ENCODE data around the gene WDR12. TPM values are rescaled to one million over a fixed set of nuclear protein-coding genes. Genes with fewer than 3 reads are reported as not detected.
"Not testable (repeated sequence)": the region's sequence is repeated elsewhere in the genome, so short reads cannot be mapped to it uniquely, and the experiment has no call there.

Gene WDR12
- 10 to 100 TPM; 76.4 to 90.2 TPM for total RNA-seq

- peaks cover 15 to 21% of the 10 kb centered on the region in 2 donors for H3K4me1 Mint-ChIP-seq (ENCODE audit: low read depth in 2 of 2)
- no peaks in the 10 kb centered on the region for H3K9me3 Mint-ChIP-seq
- peak within 1 kb of the TSS; percentile 98 for H3K4me3 Mint-ChIP-seq
- ATAC-seq (peak; percentile 93 to 96), DNase-seq (ENCODE audit: low spot score) (peak; percentile 91)
- H3K27me3 Mint-ChIP-seq = no peaks in the 10 kb centered on the region
- H3K27ac Mint-ChIP-seq = peak within 1 kb of the TSS; percentile 96 to 98
- no peaks in the 10 kb centered on the region for H3K36me3 Mint-ChIP-seq
These were observed at the start of gene WDR12, which contains the start of gene CARF for GRCh38 chr2:202911512-202912341. TSS of gene WDR12 (minus strand) at chr2:202911673. CDS start at chr2:202911476, 197 bp downstream. TSS of gene CARF (plus strand) at chr2:202912275. CDS start at chr2:202941903, 29,628 bp downstream.

- no peak for ATAC-seq
- no peaks in the 10 kb centered on the region for H3K36me3 Mint-ChIP-seq
These were observed 49.1 kb upstream of the WDR12 start for GRCh38 chr2:202960524-202960923.

GRCh38 chr2:202950592-202950991, 39.1 kb upstream of the WDR12 start:
- Mint-ChIP-seq H3K4me3 (no peak overlapping the region), H3K4me1 (ENCODE audit: low read depth in 2 of 2) (peaks cover 0 to 2% of the 10 kb centered on the region in 2 donors), H3K9me3 (peaks cover under 1% of the 10 kb centered on the region), H3K27ac (no peak overlapping the region), H3K36me3 (peaks cover 27% of the 10 kb centered on the region), H3K27me3 (no peaks in the 10 kb centered on the region)
- DNase-seq (ENCODE audit: low spot score) (no peak), ATAC-seq (peak in 1 of 2 donors; percentile 43)

More at GRCh38 chr2:202960524-202960923, 49.1 kb upstream of the WDR12 start:
- no peaks in the 10 kb centered on the region for H3K27me3 Mint-ChIP-seq
- no peak overlapping the region for H3K27ac Mint-ChIP-seq
- H3K9me3 Mint-ChIP-seq = no peaks in the 10 kb centered on the region
- peaks cover 4 to 6% of the 10 kb centered on the region in 2 donors for H3K4me1 Mint-ChIP-seq (ENCODE audit: low read depth in 2 of 2)
- H3K4me3 Mint-ChIP-seq = no peak overlapping the region
- no peak for DNase-seq (ENCODE audit: low spot score)

GRCh38 chr2:202949333-202949732, 37.9 kb upstream of the WDR12 start:
- ATAC-seq; DNase-seq (ENCODE audit: low spot score); H3K9me3 Mint-ChIP-seq; H3K4me3 Mint-ChIP-seq; H3K27ac Mint-ChIP-seq; H3K27me3 Mint-ChIP-seq; H3K4me1 Mint-ChIP-seq (ENCODE audit: low read depth in 2 of 2): not testable (repeated sequence)
- H3K36me3 Mint-ChIP-seq = peaks cover 33% of the 10 kb centered on the region

GRCh38 chr2:202945497-202945896, 34.0 kb upstream of the WDR12 start:
- peaks cover 33% of the 10 kb centered on the region for H3K36me3 Mint-ChIP-seq
- H3K9me3 Mint-ChIP-seq = peaks cover 4% of the 10 kb centered on the region
- peaks cover 0 to under 1% of the 10 kb centered on the region in 2 donors for H3K4me1 Mint-ChIP-seq (ENCODE audit: low read depth in 2 of 2)

GRCh38 chr2:202944816-202945215, 33.3 kb upstream of the WDR12 start:
- Mint-ChIP-seq H3K27ac (no peak overlapping the region), H3K9me3 (peaks cover 4% of the 10 kb centered on the region), H3K36me3 (peaks cover 33% of the 10 kb centered on the region), H3K4me3 (no peak overlapping the region), H3K27me3 (no peaks in the 10 kb centered on the region), H3K4me1 (ENCODE audit: low read depth in 2 of 2) (no peaks in the 10 kb centered on the region)
- DNase-seq (ENCODE audit: low spot score) (no peak), ATAC-seq (no peak)

More at GRCh38 chr2:202945497-202945896, 34.0 kb upstream of the WDR12 start:
- no peak overlapping the region for H3K27ac Mint-ChIP-seq
- ATAC-seq = no peak
- no peaks in the 10 kb centered on the region for H3K27me3 Mint-ChIP-seq
- no peak for DNase-seq (ENCODE audit: low spot score)
- no peak overlapping the region for H3K4me3 Mint-ChIP-seq

- peaks cover 33% of the 10 kb centered on the region for H3K36me3 Mint-ChIP-seq
- ATAC-seq = no peak
These were observed 32.9 kb upstream of the WDR12 start for GRCh38 chr2:202944408-202944807.

GRCh38 chr2:202941771-202942170, 30.3 kb upstream of the WDR12 start:
- H3K4me1 Mint-ChIP-seq (ENCODE audit: low read depth in 2 of 2) = no peaks in the 10 kb centered on the region
- ATAC-seq (no peak), DNase-seq (ENCODE audit: low spot score) (no peak)
- no peak overlapping the region for H3K27ac Mint-ChIP-seq
- peaks cover 17% of the 10 kb centered on the region for H3K36me3 Mint-ChIP-seq
- H3K4me3 Mint-ChIP-seq = no peak overlapping the region
- H3K9me3 Mint-ChIP-seq = peaks cover 4% of the 10 kb centered on the region
- no peaks in the 10 kb centered on the region for H3K27me3 Mint-ChIP-seq

More at GRCh38 chr2:202944408-202944807, 32.9 kb upstream of the WDR12 start:
- no peak for DNase-seq (ENCODE audit: low spot score)
- H3K4me3 Mint-ChIP-seq = no peak overlapping the region
- H3K27ac Mint-ChIP-seq = no peak overlapping the region
- H3K27me3 Mint-ChIP-seq = no peaks in the 10 kb centered on the region
- H3K4me1 Mint-ChIP-seq (ENCODE audit: low read depth in 2 of 2) = no peaks in the 10 kb centered on the region
- H3K9me3 Mint-ChIP-seq = peaks cover 4% of the 10 kb centered on the region

GRCh38 chr2:202938960-202939359, 27.5 kb upstream of the WDR12 start:
- ATAC-seq (no peak), DNase-seq (ENCODE audit: low spot score) (no peak)
- Mint-ChIP-seq H3K9me3 (no peaks in the 10 kb centered on the region), H3K4me1 (ENCODE audit: low read depth in 2 of 2) (no peaks in the 10 kb centered on the region), H3K36me3 (no peaks in the 10 kb centered on the region), H3K4me3 (no peak overlapping the region), H3K27ac (no peak overlapping the region), H3K27me3 (no peaks in the 10 kb centered on the region)

GRCh38 chr2:202934456-202934855, 23.0 kb upstream of the WDR12 start:
- no peaks in the 10 kb centered on the region for H3K36me3 Mint-ChIP-seq
- no peaks in the 10 kb centered on the region for H3K9me3 Mint-ChIP-seq
- no peak for DNase-seq (ENCODE audit: low spot score)
- no peaks in the 10 kb centered on the region for H3K27me3 Mint-ChIP-seq
- H3K27ac Mint-ChIP-seq = no peak overlapping the region
- no peak overlapping the region for H3K4me3 Mint-ChIP-seq
- ATAC-seq = no peak
- H3K4me1 Mint-ChIP-seq (ENCODE audit: low read depth in 2 of 2) = peaks cover 0 to 7% of the 10 kb centered on the region in 2 donors

- H3K9me3 Mint-ChIP-seq = no peaks in the 10 kb centered on the region
- no peaks in the 10 kb centered on the region for H3K36me3 Mint-ChIP-seq
- H3K4me1 Mint-ChIP-seq (ENCODE audit: low read depth in 2 of 2) = peaks cover 0 to 7% of the 10 kb centered on the region in 2 donors
These were observed 22.5 kb upstream of the WDR12 start for GRCh38 chr2:202933958-202934357.

GRCh38 chr2:202933139-202933510, 21.7 kb upstream of the WDR12 start:
- H3K4me1 Mint-ChIP-seq (ENCODE audit: low read depth in 2 of 2) = peaks cover 0 to 7% of the 10 kb centered on the region in 2 donors
- ATAC-seq (no peak), DNase-seq (ENCODE audit: low spot score) (no peak)
- no peaks in the 10 kb centered on the region for H3K27me3 Mint-ChIP-seq
- H3K36me3 Mint-ChIP-seq = no peaks in the 10 kb centered on the region
- H3K4me3 Mint-ChIP-seq = no peak overlapping the region
- H3K9me3 Mint-ChIP-seq = no peaks in the 10 kb centered on the region
- no peak overlapping the region for H3K27ac Mint-ChIP-seq

More at GRCh38 chr2:202933958-202934357, 22.5 kb upstream of the WDR12 start:
- ATAC-seq (no peak), DNase-seq (ENCODE audit: low spot score) (no peak)
- Mint-ChIP-seq H3K27me3 (no peaks in the 10 kb centered on the region), H3K27ac (no peak overlapping the region), H3K4me3 (no peak overlapping the region)

GRCh38 chr2:202932425-202933138, 21.1 kb upstream of the WDR12 start:
- Mint-ChIP-seq H3K27ac (no peak overlapping the region), H3K4me1 (ENCODE audit: low read depth in 2 of 2) (peaks cover 0 to 7% of the 10 kb centered on the region in 2 donors), H3K9me3 (no peaks in the 10 kb centered on the region), H3K27me3 (no peaks in the 10 kb centered on the region), H3K36me3 (no peaks in the 10 kb centered on the region), H3K4me3 (no peak overlapping the region)
- ATAC-seq (peak; percentile 24 to 31), DNase-seq (ENCODE audit: low spot score) (no peak)

- DNase-seq (ENCODE audit: low spot score) (no peak), ATAC-seq (no peak)
- Mint-ChIP-seq H3K4me1 (ENCODE audit: low read depth in 2 of 2) (no peaks in the 10 kb centered on the region), H3K36me3 (no peaks in the 10 kb centered on the region), H3K9me3 (no peaks in the 10 kb centered on the region), H3K4me3 (no peak overlapping the region), H3K27ac (no peak overlapping the region), H3K27me3 (no peaks in the 10 kb centered on the region)
These were observed 7.4 kb upstream of the WDR12 start for GRCh38 chr2:202918860-202919259.

Data from natural killer cell treated with Interleukin-12 subunit alpha and Interleukin-12 subunit beta and Interleukin-15 and Interleukin-18, amount 100 ng/mL, for 72 hours (primary cell).